SKM-1 treated with dmso at 0.1 percent for 144 hours (cell line): ENCODE data around the gene SERPINE3.

Experiments used
- DNase-seq: peaks from one replicate; lab custom pipeline; 2025; ENCODE audit not compliant: unreplicated experiment; lab: John Stamatoyannopoulos, UW

Gene SERPINE3

GRCh38 chr13:51339354-51339753 lies at the start of gene SERPINE3:
Gene SERPINE3 (plus strand): TSS chr13:51339691. CDS start chr13:51341092, 1,401 bp downstream.
- no peak for DNase-seq

- no peak for DNase-seq
Observed at GRCh38 chr13:51291341-51291740, 48.1 kb upstream of the SERPINE3 start.

GRCh38 chr13:51292000-51292565 lies 47.4 kb upstream of the SERPINE3 start:
- no peak for DNase-seq

GRCh38 chr13:51297556-51297955 lies 41.9 kb upstream of the SERPINE3 start:
- DNase-seq: no peak

GRCh38 chr13:51298812-51299211 lies 40.7 kb upstream of the SERPINE3 start:
- no peak for DNase-seq

GRCh38 chr13:51303063-51303552 lies 36.4 kb upstream of the SERPINE3 start:
- no peak for DNase-seq

GRCh38 chr13:51303882-51304281 lies 35.6 kb upstream of the SERPINE3 start:
- DNase-seq: no peak

- no peak for DNase-seq
Observed at GRCh38 chr13:51305271-51305967, 34.1 kb upstream of the SERPINE3 start.

- no peak for DNase-seq
Observed at GRCh38 chr13:51308781-51309180, 30.7 kb upstream of the SERPINE3 start.

- DNase-seq: no peak
Observed at GRCh38 chr13:51311231-51311630, 28.3 kb upstream of the SERPINE3 start.

GRCh38 chr13:51311957-51312520 lies 27.5 kb upstream of the SERPINE3 start:
- DNase-seq: no peak

GRCh38 chr13:51313619-51314018 lies 25.9 kb upstream of the SERPINE3 start:
- no peak for DNase-seq

- no peak for DNase-seq
Observed at GRCh38 chr13:51317262-51317661, 22.2 kb upstream of the SERPINE3 start.

- DNase-seq: no peak
Observed at GRCh38 chr13:51318015-51318414, 21.5 kb upstream of the SERPINE3 start.

- no peak for DNase-seq
Observed at GRCh38 chr13:51318876-51319275, 20.6 kb upstream of the SERPINE3 start.

GRCh38 chr13:51321836-51322235 lies 17.7 kb upstream of the SERPINE3 start:
- DNase-seq: no peak

- no peak for DNase-seq
Observed at GRCh38 chr13:51322826-51323225, 16.7 kb upstream of the SERPINE3 start.

GRCh38 chr13:51323824-51324511 lies 15.5 kb upstream of the SERPINE3 start:
- no peak for DNase-seq

GRCh38 chr13:51324714-51325420 lies 14.6 kb upstream of the SERPINE3 start:
- no peak for DNase-seq

- DNase-seq: no peak
Observed at GRCh38 chr13:51325837-51326236, 13.7 kb upstream of the SERPINE3 start.

- DNase-seq: no peak
Observed at GRCh38 chr13:51326777-51327176, 12.7 kb upstream of the SERPINE3 start.
